Kidney epithelial cell (primary cell): Measurements from ENCODE around the gene CD58. TPM values are rescaled to one million over a fixed set of nuclear protein-coding genes. Genes with fewer than 3 reads are reported as not detected.
"Not testable (repeated sequence)": the region's sequence is repeated elsewhere in the genome, so short reads cannot be mapped to it uniquely, and the experiment has no call there.

Source experiments
- DNase-seq: peaks from one replicate; pipeline ENCODE4 v3.0.0-alpha.2; 2010; ENCODE audit warnings: low read depth
- H3K27me3 ChIP-seq: 2 replicates; pipeline ENCODE4 v1.6.0; 2011; ENCODE audit warnings: low read length; ENCODE audit not compliant: control insufficient read depth, insufficient read depth
- H3K36me3 ChIP-seq: 2 replicates; pipeline ENCODE4 v1.5.1; 2011; ENCODE audit warnings: low read length; ENCODE audit not compliant: control insufficient read depth, insufficient read depth
- H3K4me3 ChIP-seq: 2 replicates; pipeline ENCODE4 v1.5.1; 2011; ENCODE audit warnings: low read depth, mild to moderate bottlenecking, control low read depth, low read length
- total RNA-seq: library from RNA; depleted of rRNA; stranded (reverse); fragments of >200 nt; gene quantifications from 2 replicates; pipeline ENCODE4 v1.2.3, GENCODE V29; 2015
- TF ChIP-seq, protein P1 (sequence below): IDR thresholded peaks from 2 replicates; pipeline ENCODE4 v1.5.1; 2011; ENCODE audit warnings: mild to moderate bottlenecking, moderate library complexity, low read length, control low read depth, inconsistent platforms; ENCODE audit not compliant: insufficient read depth, poor library complexity, severe bottlenecking

The CD58 gene
- total RNA-seq, 1 donor from 2014 or later: 25.4 TPM

GRCh38 chr1:116565222-116565621 is 5.6 kb downstream of the CD58 start:
- TF ChIP-seq, protein P1, sequence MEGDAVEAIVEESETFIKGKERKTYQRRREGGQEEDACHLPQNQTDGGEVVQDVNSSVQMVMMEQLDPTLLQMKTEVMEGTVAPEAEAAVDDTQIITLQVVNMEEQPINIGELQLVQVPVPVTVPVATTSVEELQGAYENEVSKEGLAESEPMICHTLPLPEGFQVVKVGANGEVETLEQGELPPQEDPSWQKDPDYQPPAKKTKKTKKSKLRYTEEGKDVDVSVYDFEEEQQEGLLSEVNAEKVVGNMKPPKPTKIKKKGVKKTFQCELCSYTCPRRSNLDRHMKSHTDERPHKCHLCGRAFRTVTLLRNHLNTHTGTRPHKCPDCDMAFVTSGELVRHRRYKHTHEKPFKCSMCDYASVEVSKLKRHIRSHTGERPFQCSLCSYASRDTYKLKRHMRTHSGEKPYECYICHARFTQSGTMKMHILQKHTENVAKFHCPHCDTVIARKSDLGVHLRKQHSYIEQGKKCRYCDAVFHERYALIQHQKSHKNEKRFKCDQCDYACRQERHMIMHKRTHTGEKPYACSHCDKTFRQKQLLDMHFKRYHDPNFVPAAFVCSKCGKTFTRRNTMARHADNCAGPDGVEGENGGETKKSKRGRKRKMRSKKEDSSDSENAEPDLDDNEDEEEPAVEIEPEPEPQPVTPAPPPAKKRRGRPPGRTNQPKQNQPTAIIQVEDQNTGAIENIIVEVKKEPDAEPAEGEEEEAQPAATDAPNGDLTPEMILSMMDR: no peak
- Histone ChIP-seq H3K27me3 (no peaks in the 10 kb centered on the region), H3K4me3 (no peak overlapping the region), H3K36me3 (no peaks in the 10 kb centered on the region)
- DNase-seq: no peak

DNA sequence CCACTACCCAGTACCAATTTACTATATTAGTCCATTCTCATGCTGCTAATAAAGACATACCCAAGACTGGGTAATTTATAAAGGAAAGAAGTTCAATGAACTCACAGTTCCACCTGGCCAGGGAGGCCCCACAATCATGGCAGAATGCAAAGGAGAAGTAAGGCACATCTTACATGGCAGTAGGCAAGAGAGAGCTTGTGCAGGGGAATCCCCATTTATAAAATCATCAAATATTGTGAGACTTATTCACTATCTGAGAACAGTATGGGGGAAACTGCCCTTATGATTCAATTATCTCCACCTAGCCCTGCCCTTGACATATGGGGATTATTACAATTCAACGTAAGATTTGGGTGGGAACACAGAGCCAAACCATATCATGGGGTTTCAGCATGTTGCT is 6.4 kb downstream of the CD58 start:
- H3K27me3 ChIP-seq: no peaks in the 10 kb centered on the region
- DNase-seq: no peak
- TF ChIP-seq, protein P1: no peak

DNA sequence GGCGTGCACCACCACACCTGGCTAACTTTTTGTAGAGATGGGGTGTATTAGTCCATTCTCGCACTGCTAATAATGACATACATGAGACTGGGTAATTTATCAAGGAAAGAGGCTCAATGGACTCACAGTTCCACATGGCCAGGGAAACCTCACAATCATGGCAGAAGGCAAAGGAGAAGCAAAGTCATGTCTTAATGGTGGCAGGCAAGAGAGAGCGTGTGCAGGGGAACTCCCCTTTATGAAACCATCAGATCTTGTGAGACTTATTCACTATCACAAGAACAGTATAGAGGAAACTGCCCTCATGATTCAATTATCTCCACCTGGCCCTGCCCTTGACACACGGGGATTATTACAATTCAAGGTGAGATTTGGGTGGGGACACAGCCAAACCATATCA is 8.4 kb downstream of the CD58 start:
- not testable (repeated sequence) for H3K36me3 ChIP-seq, DNase-seq, H3K4me3 ChIP-seq, H3K27me3 ChIP-seq

More for the DNA sequence above, 6.4 kb downstream of the CD58 start:
- Histone ChIP-seq H3K36me3 (no peaks in the 10 kb centered on the region), H3K4me3 (no peak overlapping the region)

GRCh38 chr1:116561563-116561962 is 9.3 kb downstream of the CD58 start:
- TF ChIP-seq, protein P1: no peak
- Histone ChIP-seq H3K36me3 (no peaks in the 10 kb centered on the region), H3K27me3 (no peaks in the 10 kb centered on the region), H3K4me3 (no peak overlapping the region)
- DNase-seq: no peak

DNA sequence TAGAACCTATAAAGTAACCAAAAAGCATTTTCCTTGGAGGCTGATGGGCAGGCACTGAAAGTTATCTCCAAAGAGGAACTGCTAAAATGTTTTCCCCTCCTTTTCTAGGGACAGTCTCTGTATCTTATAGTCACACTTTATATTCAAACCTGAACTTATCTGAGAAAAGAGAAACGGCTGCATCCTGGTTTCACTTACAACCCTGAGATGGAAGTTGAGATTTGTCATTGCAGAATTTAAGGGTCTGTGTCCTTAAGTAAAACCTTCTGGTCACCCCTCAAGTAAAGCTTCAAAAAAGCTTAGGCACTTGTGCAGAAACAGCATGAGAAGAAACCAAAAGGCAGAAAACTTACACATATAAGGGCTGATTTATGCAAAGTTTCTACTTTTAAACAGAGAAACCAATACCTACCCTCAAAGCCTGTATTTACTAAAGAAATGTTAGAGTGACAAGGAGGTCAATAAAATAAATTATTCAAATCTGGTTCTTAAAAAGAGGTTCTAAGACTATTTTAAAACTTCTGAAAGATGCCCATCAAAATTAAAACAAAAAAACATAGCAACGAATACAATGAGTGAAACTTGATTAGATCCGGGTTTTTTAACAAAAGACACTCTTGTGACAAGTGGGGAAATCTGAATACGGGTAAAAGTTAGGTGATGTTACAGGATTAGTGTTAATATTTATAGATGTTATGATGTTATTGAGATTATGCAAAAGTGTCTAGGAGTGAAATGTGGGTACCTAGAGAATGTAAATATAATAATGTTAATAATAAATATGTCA is 9.9 kb downstream of the CD58 start:
- no peak overlapping the region for H3K4me3 ChIP-seq
- no peaks in the 10 kb centered on the region for H3K27me3 ChIP-seq
- no peak for DNase-seq
- TF ChIP-seq, protein P1: no peak
- H3K36me3 ChIP-seq: no peaks in the 10 kb centered on the region

GRCh38 chr1:116559304-116559761 is 11.5 kb downstream of the CD58 start:
- TF ChIP-seq, protein P1: no peak
- no peaks in the 10 kb centered on the region for H3K36me3 ChIP-seq
- H3K27me3 ChIP-seq: no peaks in the 10 kb centered on the region
- DNase-seq: no peak
- H3K4me3 ChIP-seq: no peak overlapping the region
